Measurements from ENCODE around the gene LIPN. TPM values are rescaled to one million over a fixed set of nuclear protein-coding genes. Genes with fewer than 3 reads are reported as not detected.

LIPN gene
- total and polyA plus RNA-seq, 2 experiments from 2014 or later = 0.17 TPM; not detected in 1

- TF ChIP-seq EZH2phosphoT487 (IDR thresholded peaks at IDR 0.05; ENCODE audit: low read depth, severe bottlenecking, unreplicated experiment) (no peak), CTCF (IDR thresholded peaks at IDR 0.05; ENCODE audit: poor library complexity) (no peak), EZH2 (IDR thresholded peaks at IDR 0.05; ENCODE audit: borderline replicate concordance) (no peak)
- Histone ChIP-seq H3K4me2 (no peak overlapping the region), H3K9me2 (replicated peaks; ENCODE audit: insufficient read depth) (no peaks in the 10 kb centered on the region), H3K9me3 (ENCODE audit: low read depth) (no peaks in the 10 kb centered on the region), H3K4me1 (ENCODE audit: insufficient read depth) (no peaks in the 10 kb centered on the region), H3K27ac (no peak overlapping the region), H3K36me3 (replicated peaks; ENCODE audit: insufficient read depth, low read depth) (no peaks in the 10 kb centered on the region), H3K4me3 (no peak overlapping the region), H4K20me1 (ENCODE audit: insufficient read depth, poor library complexity, severe bottlenecking) (no peaks in the 10 kb centered on the region), H3K27me3 (no peaks in the 10 kb centered on the region), H3K79me2 (no peaks in the 10 kb centered on the region), H2AFZ (no peak overlapping the region)
- WGBS (ENCODE audit: low lambda C conversion rate, missing lambda C conversion rate) = 33% methylated on average over 1 of the region's 1 CpG
- DNase-seq (ENCODE audit: low spot score) = no peak
Measured at GRCh38 chr10:88725798-88726197, 34.0 kb upstream of the LIPN start.

- no peak overlapping the region for H3K27ac ChIP-seq
- no peaks in the 10 kb centered on the region for H4K20me1 ChIP-seq (ENCODE audit: insufficient read depth, poor library complexity, severe bottlenecking)
- H3K4me3 ChIP-seq = no peak overlapping the region
- no peak overlapping the region for H2AFZ ChIP-seq
- H3K27me3 ChIP-seq = peaks cover 2% of the 10 kb centered on the region
- H3K9me2 ChIP-seq (replicated peaks; ENCODE audit: insufficient read depth) = no peaks in the 10 kb centered on the region
- H3K79me2 ChIP-seq = no peaks in the 10 kb centered on the region
- H3K4me2 ChIP-seq = no peak overlapping the region
- peak; percentile 7 for DNase-seq (ENCODE audit: low spot score)
- no peaks in the 10 kb centered on the region for H3K9me3 ChIP-seq (ENCODE audit: low read depth)
- H3K36me3 ChIP-seq (replicated peaks; ENCODE audit: insufficient read depth, low read depth) = no peaks in the 10 kb centered on the region
- 77% methylated on average over 30 of the region's 30 CpGs for WGBS (ENCODE audit: low lambda C conversion rate, missing lambda C conversion rate)
- TF ChIP-seq EZH2 (IDR thresholded peaks at IDR 0.05; ENCODE audit: borderline replicate concordance) (no peak), CTCF (IDR thresholded peaks at IDR 0.05; ENCODE audit: poor library complexity) (peak; percentile 9)
- no peaks in the 10 kb centered on the region for H3K4me1 ChIP-seq (ENCODE audit: insufficient read depth)
Measured at GRCh38 chr10:88728107-88728763, 31.6 kb upstream of the LIPN start.

- no peaks in the 10 kb centered on the region for H4K20me1 ChIP-seq (ENCODE audit: insufficient read depth, poor library complexity, severe bottlenecking)
- H3K27ac ChIP-seq = no peak overlapping the region
- DNase-seq (ENCODE audit: low spot score) = no peak
- no peaks in the 10 kb centered on the region for H3K9me2 ChIP-seq (replicated peaks; ENCODE audit: insufficient read depth)
- 92% methylated on average over 4 of the region's 4 CpGs for WGBS (ENCODE audit: low lambda C conversion rate, missing lambda C conversion rate)
- H2AFZ ChIP-seq = no peak overlapping the region
- no peaks in the 10 kb centered on the region for H3K4me1 ChIP-seq (ENCODE audit: insufficient read depth)
- TF ChIP-seq EZH2 (IDR thresholded peaks at IDR 0.05; ENCODE audit: borderline replicate concordance) (no peak), CTCF (IDR thresholded peaks at IDR 0.05; ENCODE audit: poor library complexity) (no peak), EZH2phosphoT487 (IDR thresholded peaks at IDR 0.05; ENCODE audit: low read depth, severe bottlenecking, unreplicated experiment) (no peak)
- no peaks in the 10 kb centered on the region for H3K79me2 ChIP-seq
- no peak overlapping the region for H3K4me3 ChIP-seq
- no peaks in the 10 kb centered on the region for H3K36me3 ChIP-seq (replicated peaks; ENCODE audit: insufficient read depth, low read depth)
- H3K27me3 ChIP-seq = peaks cover 2% of the 10 kb centered on the region
- no peak overlapping the region for H3K4me2 ChIP-seq
- H3K9me3 ChIP-seq (ENCODE audit: low read depth) = no peaks in the 10 kb centered on the region
Measured at GRCh38 chr10:88730864-88731263, 29.0 kb upstream of the LIPN start.

Measured in hepatocyte (in vitro differentiated cells).